AG09319 (cell line): ENCODE results near the gene NDUFA3.

Source experiments
- DNase-seq: peaks from one replicate; pipeline ENCODE4 v3.0.0-alpha.2; 2010; ENCODE audit warnings: low read depth; ENCODE audit errors: extremely low read depth
- TF ChIP-seq, protein P1 (sequence below): IDR thresholded peaks from 2 replicates; pipeline ENCODE4 v1.5.1; 2011; ENCODE audit warnings: low read depth, mild to moderate bottlenecking, inconsistent platforms, low read length, moderate library complexity

The NDUFA3 gene

DNA sequence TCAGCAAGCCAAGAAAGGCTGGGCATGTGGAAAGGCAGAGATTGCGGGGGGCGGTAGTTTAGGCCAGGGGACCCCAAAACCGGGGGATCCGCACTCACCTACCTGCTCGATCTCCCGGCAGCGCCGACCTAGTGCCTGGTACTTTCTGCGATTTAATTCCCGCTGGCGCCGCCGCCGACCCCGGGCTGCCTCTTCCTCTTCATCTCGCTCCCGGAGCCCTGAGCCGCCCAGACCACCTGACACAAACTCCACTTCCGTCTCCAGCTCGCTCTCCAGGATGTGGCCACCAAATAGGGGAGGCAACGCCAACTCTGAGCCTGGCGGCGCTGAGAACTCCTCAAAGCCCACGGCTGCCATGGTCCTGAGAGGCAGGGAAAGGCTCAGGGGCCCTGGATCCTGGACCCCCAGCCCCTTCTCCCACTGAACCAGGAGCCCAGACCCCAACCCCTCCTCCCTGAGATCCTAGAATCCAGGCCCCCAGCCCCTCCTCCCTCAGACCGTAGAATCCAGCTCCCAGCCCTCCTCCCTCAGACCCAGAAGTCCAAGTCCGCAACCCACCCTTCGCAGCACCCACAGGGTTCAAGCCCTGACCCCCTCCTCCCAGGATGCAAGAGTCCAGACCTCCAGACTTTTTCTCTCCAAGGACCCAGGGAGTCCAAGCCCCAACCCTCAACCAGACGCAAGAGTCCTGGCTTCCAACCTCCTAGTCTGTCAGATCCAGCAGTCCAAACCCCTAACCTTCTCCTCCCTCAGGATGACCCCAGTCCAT lies 11.9 kb downstream of the NDUFA3 start:
- no peak for DNase-seq

DNA sequence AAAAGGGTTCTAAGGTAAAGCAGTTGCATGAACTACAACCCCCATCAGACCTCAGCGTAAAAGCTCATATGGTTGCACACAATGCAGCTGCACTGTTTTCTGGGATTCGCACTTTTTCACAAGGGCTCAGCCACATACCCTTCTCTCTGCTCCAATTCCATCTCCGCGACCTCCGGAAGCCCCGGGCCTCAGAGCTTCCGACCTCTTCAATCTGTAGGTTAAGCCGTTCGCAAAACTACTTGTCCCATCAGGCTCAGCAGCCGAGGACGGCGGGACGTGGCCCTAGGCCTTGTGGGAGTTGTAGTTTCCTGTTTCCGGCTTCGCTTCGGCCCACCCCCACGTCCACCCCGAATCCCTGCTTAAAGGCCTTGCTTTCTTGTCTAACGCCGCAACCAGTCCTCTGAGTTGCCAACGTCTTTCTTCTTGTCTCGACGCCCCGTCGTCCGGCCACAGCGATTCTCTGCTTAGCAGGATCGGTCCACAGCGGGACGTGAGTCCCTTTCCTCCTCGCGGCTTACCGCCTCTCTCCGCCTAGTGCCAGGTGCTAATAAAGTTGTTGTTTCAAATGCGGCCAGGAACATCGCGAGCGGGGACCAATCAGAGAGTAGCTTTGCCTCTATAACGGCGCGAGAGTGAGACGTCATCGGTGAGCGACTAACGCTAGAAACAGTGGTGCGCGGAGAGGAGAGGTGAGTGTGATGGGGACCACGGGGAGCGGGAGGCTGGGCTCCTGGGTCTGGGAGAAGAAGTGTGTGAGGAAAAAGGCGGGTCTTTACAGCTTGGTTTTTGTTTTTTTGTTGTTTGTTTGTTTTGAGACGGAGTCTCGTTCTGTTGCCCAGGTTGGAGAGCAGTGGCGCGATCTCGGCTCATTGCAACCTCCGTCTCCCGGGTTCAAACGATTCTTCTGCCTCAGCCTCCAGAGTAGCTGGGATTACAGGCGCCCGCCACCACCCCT lies 12.7 kb downstream of the NDUFA3 start, which contains the start of the genes PRPF31 and TFPT:
Gene PRPF31, plus strand, starts transcription at position 646 of the 955 bp plus-strand sequence. CDS start 2,525 bp downstream, outside the sequence.
Gene TFPT, minus strand, starts transcription at position 549 of the 955 bp plus-strand sequence. Its CDS starts 388 bp downstream, at position 161.
- TF ChIP-seq, protein P1, sequence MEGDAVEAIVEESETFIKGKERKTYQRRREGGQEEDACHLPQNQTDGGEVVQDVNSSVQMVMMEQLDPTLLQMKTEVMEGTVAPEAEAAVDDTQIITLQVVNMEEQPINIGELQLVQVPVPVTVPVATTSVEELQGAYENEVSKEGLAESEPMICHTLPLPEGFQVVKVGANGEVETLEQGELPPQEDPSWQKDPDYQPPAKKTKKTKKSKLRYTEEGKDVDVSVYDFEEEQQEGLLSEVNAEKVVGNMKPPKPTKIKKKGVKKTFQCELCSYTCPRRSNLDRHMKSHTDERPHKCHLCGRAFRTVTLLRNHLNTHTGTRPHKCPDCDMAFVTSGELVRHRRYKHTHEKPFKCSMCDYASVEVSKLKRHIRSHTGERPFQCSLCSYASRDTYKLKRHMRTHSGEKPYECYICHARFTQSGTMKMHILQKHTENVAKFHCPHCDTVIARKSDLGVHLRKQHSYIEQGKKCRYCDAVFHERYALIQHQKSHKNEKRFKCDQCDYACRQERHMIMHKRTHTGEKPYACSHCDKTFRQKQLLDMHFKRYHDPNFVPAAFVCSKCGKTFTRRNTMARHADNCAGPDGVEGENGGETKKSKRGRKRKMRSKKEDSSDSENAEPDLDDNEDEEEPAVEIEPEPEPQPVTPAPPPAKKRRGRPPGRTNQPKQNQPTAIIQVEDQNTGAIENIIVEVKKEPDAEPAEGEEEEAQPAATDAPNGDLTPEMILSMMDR, result no peak
- DNase-seq, result peak; percentile 88

More for the DNA sequence above, 11.9 kb downstream of the NDUFA3 start:
- TF ChIP-seq, protein P1, result no peak

DNA sequence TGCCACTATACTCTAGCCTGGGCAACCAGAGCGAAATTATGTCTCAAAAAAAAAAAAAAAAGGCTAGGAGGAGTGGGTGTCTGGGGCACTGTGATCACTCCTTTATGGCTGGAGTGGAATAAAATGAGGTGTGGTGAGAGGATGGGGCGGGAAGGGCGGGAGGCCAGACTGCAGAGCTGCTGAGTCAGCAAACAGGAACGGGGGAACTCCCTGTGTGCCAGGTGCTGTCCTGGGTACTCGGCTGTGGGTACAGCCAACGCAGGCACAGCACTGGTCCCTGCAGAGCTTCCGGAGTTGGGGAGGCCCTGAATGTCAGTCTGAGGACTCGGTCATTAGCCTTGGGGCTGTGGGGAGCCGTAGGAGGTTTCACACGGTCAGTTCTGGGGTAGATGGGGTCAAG lies 18.6 kb downstream of the NDUFA3 start:
- DNase-seq, result no peak
- TF ChIP-seq, protein P1, result no peak

DNA sequence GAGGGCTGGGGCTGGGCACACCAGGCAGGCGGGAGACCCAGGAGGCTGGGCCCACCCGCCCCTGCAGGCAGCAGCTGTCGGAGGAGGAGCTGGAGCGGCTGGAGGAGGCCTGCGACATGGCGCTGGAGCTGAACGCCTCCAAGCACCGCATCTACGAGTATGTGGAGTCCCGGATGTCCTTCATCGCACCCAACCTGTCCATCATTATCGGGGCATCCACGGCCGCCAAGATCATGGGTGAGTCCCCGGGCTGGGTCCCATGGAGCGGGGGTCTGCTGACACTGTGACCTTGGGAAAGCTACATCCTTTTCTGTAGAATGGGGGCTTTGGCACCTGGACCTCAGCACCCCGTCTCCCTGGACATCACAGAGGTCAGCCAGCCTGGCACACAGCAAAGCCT lies 21.0 kb downstream of the NDUFA3 start:
- TF ChIP-seq, protein P1, result no peak
- DNase-seq, result no peak

DNA sequence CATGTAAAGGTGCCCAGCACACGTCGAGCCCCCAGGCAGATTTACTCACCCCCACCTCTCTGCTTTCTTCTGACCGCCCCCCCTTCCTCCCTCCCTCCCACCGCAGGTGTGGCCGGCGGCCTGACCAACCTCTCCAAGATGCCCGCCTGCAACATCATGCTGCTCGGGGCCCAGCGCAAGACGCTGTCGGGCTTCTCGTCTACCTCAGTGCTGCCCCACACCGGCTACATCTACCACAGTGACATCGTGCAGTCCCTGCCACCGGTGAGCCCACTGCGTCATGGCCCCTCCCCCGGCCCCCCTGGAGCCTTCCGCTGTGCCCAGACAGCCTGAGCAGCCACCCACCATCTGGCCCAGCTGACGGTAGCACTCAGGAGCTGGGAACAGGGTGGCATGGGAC lies 21.7 kb downstream of the NDUFA3 start:
- no peak for DNase-seq
- TF ChIP-seq, protein P1, result no peak

DNA sequence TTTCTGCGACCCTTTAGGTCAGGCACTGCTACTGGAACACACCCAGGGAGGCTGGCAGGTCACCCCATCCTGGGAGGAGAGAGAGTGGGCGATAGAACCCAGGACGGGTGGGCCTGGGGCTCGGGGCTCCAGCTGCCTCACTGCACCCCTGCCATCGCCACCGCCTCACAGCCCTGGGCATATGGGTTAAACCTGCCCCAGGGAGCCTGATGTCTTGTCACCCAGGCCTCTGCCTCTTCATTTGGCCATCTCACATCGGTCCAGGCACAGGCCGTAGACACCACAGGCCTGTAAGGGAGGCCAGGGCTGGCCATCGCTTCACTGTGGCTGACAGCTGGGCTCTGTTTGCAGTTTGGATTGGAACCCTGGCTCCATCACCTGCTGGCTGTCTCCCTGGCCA lies 23.1 kb downstream of the NDUFA3 start:
- TF ChIP-seq, protein P1, result no peak

More for the DNA sequence above, 23.1 kb downstream of the NDUFA3 start:
- DNase-seq, result no peak
